ENCODE results near the gene TMEM144. TPM values are rescaled to one million over a fixed set of nuclear protein-coding genes. Genes with fewer than 3 reads are reported as not detected.
A peak's percentile ranks its signal among the peaks of the same experiment; 100 is the strongest.

Gene TMEM144
- total RNA-seq, 1 donor from 2014 or later = 7.6 TPM

GRCh38 chr4:158190718-158191117 lies 19.6 kb upstream of the TMEM144 start:
- Mint-ChIP-seq H3K4me1 (ENCODE audit: low read depth, unreplicated experiment) (no peaks in the 10 kb centered on the region), H3K36me3 (ENCODE audit: low read depth, unreplicated experiment) (no peaks in the 10 kb centered on the region), H3K27me3 (ENCODE audit: low read depth, unreplicated experiment) (no peaks in the 10 kb centered on the region), H3K9me3 (ENCODE audit: unreplicated experiment) (no peaks in the 10 kb centered on the region), H3K27ac (ENCODE audit: unreplicated experiment) (no peak overlapping the region), H3K4me3 (ENCODE audit: unreplicated experiment) (no peak overlapping the region)
- Histone ChIP-seq H3K9me3 (ENCODE audit: insufficient read depth, low read depth, low read length) (no peaks in the 10 kb centered on the region), H3K27me3 (ENCODE audit: insufficient read depth, low read length) (no peaks in the 10 kb centered on the region), H2AFZ (ENCODE audit: low read depth, low read length) (no peak overlapping the region), H3K4me3 (ENCODE audit: insufficient read depth, low read depth, low read length) (no peak overlapping the region), H3K4me1 (ENCODE audit: insufficient read depth, low read length) (no peaks in the 10 kb centered on the region), H3K9ac (ENCODE audit: low read length) (no peak overlapping the region), H3K4me2 (ENCODE audit: low read length) (no peak overlapping the region), H3K79me2 (ENCODE audit: insufficient read depth, low read length) (no peaks in the 10 kb centered on the region), H4K20me1 (ENCODE audit: insufficient read depth, low read length) (no peaks in the 10 kb centered on the region), H3K36me3 (ENCODE audit: insufficient read depth, low read length) (no peaks in the 10 kb centered on the region), H3K27ac (ENCODE audit: low read depth, low read length) (no peak overlapping the region)
- TF ChIP-seq EZH2 (IDR thresholded peaks at IDR 0.05; ENCODE audit: insufficient read depth, low read length) (no peak), CTCF (IDR thresholded peaks at IDR 0.05; ENCODE audit: insufficient read depth, low read depth, low read length) (no peak)
- DNase-seq (ENCODE audit: low read depth) = no peak
- no peak for FAIRE-seq

- H4K20me1 ChIP-seq (ENCODE audit: insufficient read depth, low read length) = no peaks in the 10 kb centered on the region
- H3K4me1 Mint-ChIP-seq (ENCODE audit: low read depth, unreplicated experiment) = no peaks in the 10 kb centered on the region
- no peaks in the 10 kb centered on the region for H3K79me2 ChIP-seq (ENCODE audit: insufficient read depth, low read length)
- FAIRE-seq = no peak
- H3K27me3 Mint-ChIP-seq (ENCODE audit: low read depth, unreplicated experiment) = no peaks in the 10 kb centered on the region
- H3K4me3 Mint-ChIP-seq (ENCODE audit: unreplicated experiment) = no peak overlapping the region
- no peak overlapping the region for H3K27ac ChIP-seq (ENCODE audit: low read depth, low read length)
- DNase-seq (ENCODE audit: low read depth) = no peak
- no peak overlapping the region for H3K4me3 ChIP-seq (ENCODE audit: insufficient read depth, low read depth, low read length)
- H3K36me3 ChIP-seq (ENCODE audit: insufficient read depth, low read length) = no peaks in the 10 kb centered on the region
- no peaks in the 10 kb centered on the region for H3K9me3 ChIP-seq (ENCODE audit: insufficient read depth, low read depth, low read length)
- H3K36me3 Mint-ChIP-seq (ENCODE audit: low read depth, unreplicated experiment) = no peaks in the 10 kb centered on the region
- H3K9me3 Mint-ChIP-seq (ENCODE audit: unreplicated experiment) = no peaks in the 10 kb centered on the region
- no peaks in the 10 kb centered on the region for H3K4me1 ChIP-seq (ENCODE audit: insufficient read depth, low read length)
- H3K27ac Mint-ChIP-seq (ENCODE audit: unreplicated experiment) = no peak overlapping the region
- no peak for TF ChIP-seq CTCF (IDR thresholded peaks at IDR 0.05; ENCODE audit: insufficient read depth, low read depth, low read length)
- no peak for TF ChIP-seq EZH2 (IDR thresholded peaks at IDR 0.05; ENCODE audit: insufficient read depth, low read length)
- H3K9ac ChIP-seq (ENCODE audit: low read length) = no peak overlapping the region
- no peaks in the 10 kb centered on the region for H3K27me3 ChIP-seq (ENCODE audit: insufficient read depth, low read length)
- H2AFZ ChIP-seq (ENCODE audit: low read depth, low read length) = no peak overlapping the region
- no peak overlapping the region for H3K4me2 ChIP-seq (ENCODE audit: low read length)
Measured at GRCh38 chr4:158192439-158193158, 17.7 kb upstream of the TMEM144 start.

GRCh38 chr4:158193171-158193749 lies 17.0 kb upstream of the TMEM144 start:
- no peaks in the 10 kb centered on the region for H3K79me2 ChIP-seq (ENCODE audit: insufficient read depth, low read length)
- no peaks in the 10 kb centered on the region for H4K20me1 ChIP-seq (ENCODE audit: insufficient read depth, low read length)
- DNase-seq (ENCODE audit: low read depth) (peak; percentile 13), FAIRE-seq (no peak)
- no peaks in the 10 kb centered on the region for H3K27me3 ChIP-seq (ENCODE audit: insufficient read depth, low read length)
- no peak overlapping the region for H2AFZ ChIP-seq (ENCODE audit: low read depth, low read length)
- H3K9me3 Mint-ChIP-seq (ENCODE audit: unreplicated experiment) = no peaks in the 10 kb centered on the region
- no peak overlapping the region for H3K27ac Mint-ChIP-seq (ENCODE audit: unreplicated experiment)
- no peak overlapping the region for H3K27ac ChIP-seq (ENCODE audit: low read depth, low read length)
- H3K4me1 ChIP-seq (ENCODE audit: insufficient read depth, low read length) = no peaks in the 10 kb centered on the region
- H3K27me3 Mint-ChIP-seq (ENCODE audit: low read depth, unreplicated experiment) = no peaks in the 10 kb centered on the region
- H3K4me3 ChIP-seq (ENCODE audit: insufficient read depth, low read depth, low read length) = no peak overlapping the region
- H3K36me3 Mint-ChIP-seq (ENCODE audit: low read depth, unreplicated experiment) = no peaks in the 10 kb centered on the region
- no peaks in the 10 kb centered on the region for H3K9me3 ChIP-seq (ENCODE audit: insufficient read depth, low read depth, low read length)
- TF ChIP-seq CTCF (IDR thresholded peaks at IDR 0.05; ENCODE audit: insufficient read depth, low read depth, low read length) = peak; percentile 53
- no peak for TF ChIP-seq EZH2 (IDR thresholded peaks at IDR 0.05; ENCODE audit: insufficient read depth, low read length)
- no peak overlapping the region for H3K4me3 Mint-ChIP-seq (ENCODE audit: unreplicated experiment)
- no peaks in the 10 kb centered on the region for H3K4me1 Mint-ChIP-seq (ENCODE audit: low read depth, unreplicated experiment)
- no peaks in the 10 kb centered on the region for H3K36me3 ChIP-seq (ENCODE audit: insufficient read depth, low read length)
- H3K9ac ChIP-seq (ENCODE audit: low read length) = no peak overlapping the region
- H3K4me2 ChIP-seq (ENCODE audit: low read length) = peak overlapping the region; percentile 52
